Panc1 (cell line): ENCODE results near the gene HOXC9. TPM values are rescaled to one million over a fixed set of nuclear protein-coding genes. Genes with fewer than 3 reads are reported as not detected.

Source experiments
- ATAC-seq: fragments of 200-7000 bp; cut with Tn5 transposase; 2 replicates; pipeline ENCODE4 v1.9.1; 2020; ENCODE audit warnings: mild to moderate bottlenecking, moderate library complexity
- BruUV-seq: library from RNA; stranded (reverse); fragments of 400-500 nt; replicated peaks from 2 replicates; lab custom pipeline; 2021; lab: Mats Ljungman, UMichigan
- CTCF ChIA-PET: fragments of 300-600 bp; sonication (Branson Sonifier 250); formaldehyde crosslinking; loops from one replicate; lab custom pipeline; 2022; ENCODE audit warnings: antibody characterized with exemption; lab: Charles Lee
- POLR2A ChIA-PET: fragments of 300-600 bp; sonication (Branson Sonifier 250); formaldehyde crosslinking; loops from one replicate; lab custom pipeline; 2022; ENCODE audit warnings: antibody characterized with exemption; lab: Charles Lee
- DNase-seq: peaks from one replicate; pipeline ENCODE4 v3.0.0-alpha.2; 2010; ENCODE audit warnings: low read depth, low spot score
- H3K27ac ChIP-seq: 2 replicates; pipeline ENCODE4 v1.5.1; 2011; ENCODE audit warnings: mild to moderate bottlenecking, low read length, inconsistent platforms
- H3K27me3 ChIP-seq: fragments of 200-500 bp; sonication (Bioruptor generic); 2 replicates; pipeline ENCODE4 v1.6.0; 2014; ENCODE audit warnings: low read length, inconsistent platforms; ENCODE audit not compliant: control insufficient read depth, insufficient read depth
- H3K36me3 ChIP-seq: fragments of 200-500 bp; sonication (Bioruptor generic); 2 replicates; pipeline ENCODE4 v1.5.1; 2014; ENCODE audit warnings: inconsistent platforms, mild to moderate bottlenecking, low read length, moderate library complexity; ENCODE audit not compliant: control insufficient read depth, insufficient read depth
- H3K4me1 ChIP-seq: 2 replicates; pipeline ENCODE4 v1.5.1; 2011; ENCODE audit warnings: inconsistent platforms, mild to moderate bottlenecking, low read length, moderate library complexity; ENCODE audit not compliant: control insufficient read depth, insufficient read depth
- H3K4me3 ChIP-seq, 2 experiments: 2 replicates each; pipeline ENCODE4 v1.5.1; 2011 to 2012; ENCODE audit warnings: low read depth in 2 of 2, low read length in 2 of 2, mild to moderate bottlenecking in 2 of 2, inconsistent platforms in 1 of 2, moderate library complexity in 1 of 2
- H3K9me3 ChIP-seq: fragments of 200-500 bp; sonication (Bioruptor generic); 2 replicates; pipeline ENCODE4 v1.5.1; 2014; ENCODE audit warnings: low read depth, mild to moderate bottlenecking, inconsistent platforms, low read length, moderate library complexity; ENCODE audit not compliant: control insufficient read depth, insufficient read depth
- CTCF ChIP-seq: fragments of 450-650 bp; IDR thresholded peaks from 2 replicates; pipeline ENCODE4 v1.5.1; 2017; ENCODE audit warnings: mild to moderate bottlenecking
- POLR2AphosphoS5 ChIP-seq: IDR thresholded peaks from 2 replicates; pipeline ENCODE4 v1.6.1; 2012; ENCODE audit warnings: mild to moderate bottlenecking, low read depth, low read length, moderate library complexity
- REST ChIP-seq, 2 experiments: IDR thresholded peaks; 2 replicates each; pipeline ENCODE4 v1.6.1; 2011 to 2012; ENCODE audit warnings: low read depth in 2 of 2, control low read depth in 1 of 2, low read length in 1 of 2, mild to moderate bottlenecking in 1 of 2, moderate library complexity in 1 of 2; ENCODE audit not compliant: insufficient read depth in 1 of 2
- SIN3A ChIP-seq: IDR thresholded peaks from 2 replicates; pipeline ENCODE4 v1.6.1; 2012; ENCODE audit warnings: low read depth, mild to moderate bottlenecking, low read length, moderate library complexity, borderline replicate concordance; ENCODE audit not compliant: insufficient read depth
- TCF7L2 ChIP-seq: IDR thresholded peaks from 2 replicates; pipeline ENCODE4 v1.6.1; 2011; ENCODE audit warnings: mild to moderate bottlenecking, low read depth, low read length, inconsistent platforms
- in situ Hi-C: cut with HindIII; loops from 2 replicates; pipeline ENCODE4 v1.10.0; 2016; ENCODE audit warnings: low sequenced_read_pairs, low pct_unique_long_range_greater_than_20kb
- intact Hi-C: fragments of 100-400 bp; cut with micrococcal nuclease; formaldehyde crosslinking; loops from one replicate; pipeline ENCODE4 v1.10.0; 2022; ENCODE audit not compliant: unreplicated experiment
- total RNA-seq: library from RNA; stranded (reverse); gene quantifications from one replicate; pipeline ENCODE4 v1.2.1, GENCODE V29; 2021; ENCODE audit not compliant: unreplicated experiment

Gene HOXC9
- total RNA-seq, 1 experiment from 2014 or later: 37.2 TPM

DNA sequence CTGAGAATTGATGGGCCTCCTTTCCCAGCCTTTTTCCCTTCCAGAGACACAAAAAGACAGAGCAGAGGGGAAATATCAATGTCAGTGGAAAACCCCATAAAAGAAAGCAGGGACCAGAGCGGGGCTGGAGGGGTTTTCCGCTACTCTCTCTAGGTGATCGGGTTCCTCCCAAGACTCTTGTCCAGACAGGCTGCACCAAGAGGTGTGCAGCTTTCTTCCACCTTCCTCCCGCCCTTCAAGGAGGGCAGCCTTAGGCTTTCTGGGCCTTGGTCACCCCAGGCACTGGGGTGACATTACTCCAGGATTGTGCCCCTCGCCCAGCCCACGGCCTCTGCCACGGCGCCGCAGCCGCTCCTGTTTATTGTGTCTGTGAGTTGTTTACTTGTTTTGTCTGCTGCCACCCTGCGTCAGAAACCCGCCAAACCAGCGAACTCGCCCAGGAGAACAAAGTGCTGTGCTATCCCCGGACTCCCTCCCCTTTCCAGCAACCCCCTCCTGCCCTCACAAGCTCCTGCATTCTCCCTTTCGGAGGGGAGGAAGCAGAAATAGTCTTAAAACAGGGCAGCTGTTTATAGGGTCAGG is 21.6 kb downstream of the HOXC9 start:
- Histone ChIP-seq H3K27ac (peak overlapping the region; percentile 95), H3K9me3 (no peaks in the 10 kb centered on the region), H3K27me3 (no peaks in the 10 kb centered on the region), H3K4me1 (peaks cover 65% of the 10 kb centered on the region), H3K36me3 (peaks cover 2% of the 10 kb centered on the region; the same call in 1 of the 2 replicates), H3K4me3 (peak overlapping the region; percentile 72 to 91)
- no peak for DNase-seq
- ChIA-PET CTCF (interaction anchor here (1.0 to 1.2 kb wide), 3 partner anchors 13 to 252 kb away, joined by 3 read pairs; partner anchors contain the start of gene HOXC8), POLR2A (no interaction called here)
- intact Hi-C loops: loop anchor here (1.0 kb wide), 1 partner anchor 15 kb away; no protein-coding TSS in a partner anchor
- in situ Hi-C loops: no loop called here
- BruUV-seq: no TSS peak
- TF ChIP-seq CTCF: peak; percentile 76
- peak; percentile 80; the same call in 1 of the 2 replicates for TF ChIP-seq SIN3A
- no peak for TF ChIP-seq REST (IDR thresholded peaks at IDR 0.05; ENCODE audit: insufficient read depth in 1 of 2, low read depth in 2 of 2, low read length in 1 of 2)
- no peak for TF ChIP-seq TCF7L2
- TF ChIP-seq POLR2AphosphoS5: peak; percentile 73; the same call in 1 of the 2 replicates
- peak; percentile 14 for ATAC-seq

DNA sequence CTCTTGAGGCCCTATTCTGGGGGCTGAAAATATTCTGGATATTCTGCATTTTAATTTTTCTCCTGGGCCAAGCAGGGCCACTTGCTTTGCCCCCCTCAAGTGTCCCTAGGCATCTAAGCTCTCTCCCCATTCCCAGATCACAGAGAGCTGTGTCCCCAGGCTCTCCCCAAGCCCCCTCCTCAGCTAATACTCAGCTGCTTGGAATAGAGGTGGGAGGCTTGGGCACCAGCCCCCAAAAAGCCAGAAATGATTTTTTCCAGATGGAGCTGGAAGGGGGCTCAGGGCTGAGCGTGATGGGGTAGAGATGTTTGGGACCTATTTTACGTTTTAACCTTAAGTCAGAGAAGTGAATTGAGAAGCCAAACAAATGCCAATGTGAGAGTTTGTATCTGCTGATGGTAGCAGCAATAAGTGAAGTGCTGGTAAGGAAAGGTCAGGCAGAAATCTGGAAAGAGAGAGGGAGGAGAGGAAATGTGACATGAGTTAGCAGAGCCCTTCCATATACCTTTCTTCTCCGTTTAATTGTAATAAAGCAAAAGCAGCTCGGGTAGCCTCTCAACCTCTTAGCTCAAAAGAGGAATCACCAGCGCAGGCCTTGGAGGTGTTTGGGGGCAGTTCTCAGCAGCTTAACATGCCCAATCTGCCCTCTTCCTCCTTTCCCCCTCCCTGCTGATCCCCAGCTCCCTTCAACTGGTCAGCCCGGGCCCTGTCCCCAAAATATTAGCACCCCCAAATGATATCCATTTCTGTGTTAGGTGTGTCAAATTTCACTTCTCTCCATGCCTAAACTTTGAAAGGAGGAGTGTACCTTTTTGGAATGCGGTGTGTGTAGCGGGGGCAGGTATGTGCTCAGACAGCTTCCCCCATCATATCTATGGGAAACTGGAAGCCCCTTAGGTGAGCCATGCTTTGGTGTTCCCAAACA is 23.3 kb downstream of the HOXC9 start:
- intact Hi-C loops: no loop called here
- POLR2A ChIA-PET: no interaction called here
- TF ChIP-seq SIN3A (no peak), CTCF (no peak), REST (IDR thresholded peaks at IDR 0.05; ENCODE audit: insufficient read depth in 1 of 2, low read depth in 2 of 2, low read length in 1 of 2) (no peak), POLR2AphosphoS5 (no peak), TCF7L2 (no peak)
- no TSS peak for BruUV-seq
- Histone ChIP-seq H3K4me3 (peak overlapping the region; percentile 27 to 39), H3K27me3 (no peaks in the 10 kb centered on the region), H3K4me1 (peaks cover 82% of the 10 kb centered on the region), H3K27ac (peak overlapping the region; percentile 95), H3K9me3 (no peaks in the 10 kb centered on the region), H3K36me3 (no peaks in the 10 kb centered on the region)
- CTCF ChIA-PET: interaction anchor here (0.5 to 1.1 kb wide), 4 partner anchors 9 to 169 kb away, joined by 3 to 8 read pairs (median 7); partner anchors contain the start of genes HOXC5 and HOXC9
- no peak for DNase-seq
- in situ Hi-C loops: no loop called here
- no peak for ATAC-seq
